DND-41 (cell line): ENCODE results near the gene RBMS3.

ENCODE experiments used
- ATAC-seq: fragments of 200-7000 bp; cut with Tn5 transposase; 3 replicates; pipeline ENCODE4 v1.9.1; 2021; ENCODE audit warnings: low read depth; ENCODE audit not compliant: insufficient read depth
- DNase-seq: peaks from one replicate; pipeline ENCODE4 v3.0.0-alpha.2; 2020
- H2AFZ ChIP-seq: 2 replicates; pipeline ENCODE4 v1.6.0; 2012; ENCODE audit warnings: low read depth, low read length
- H3K27ac ChIP-seq: 2 replicates; pipeline ENCODE4 v1.5.1; 2012; ENCODE audit warnings: low read length, inconsistent platforms
- H3K27me3 ChIP-seq: fragments of 200-600 bp; sonication (generic); 2 replicates; pipeline ENCODE4 v1.6.0; 2012; ENCODE audit warnings: low read length, mild to moderate bottlenecking, inconsistent platforms; ENCODE audit not compliant: insufficient read depth, poor library complexity
- H3K36me3 ChIP-seq: 2 replicates; pipeline ENCODE4 v1.5.1; 2012; ENCODE audit warnings: low read length, inconsistent platforms; ENCODE audit not compliant: insufficient read depth
- H3K4me1 ChIP-seq: 2 replicates; pipeline ENCODE4 v1.5.1; 2012; ENCODE audit warnings: mild to moderate bottlenecking, low read length; ENCODE audit not compliant: insufficient read depth
- H3K4me2 ChIP-seq: 2 replicates; pipeline ENCODE4 v1.6.0; 2012; ENCODE audit warnings: mild to moderate bottlenecking, moderate library complexity, low read length, inconsistent platforms; ENCODE audit not compliant: insufficient read depth
- H3K4me3 ChIP-seq, 2 experiments: fragments of 200-600 bp in 1 of 2; shearing (Covaris generic) in 1 of 2; 2 replicates each; pipeline ENCODE4 v1.5.1; 2012 to 2016; ENCODE audit warnings: inconsistent platforms in 2 of 2, low read length in 2 of 2, mild to moderate bottlenecking in 2 of 2, low read depth in 1 of 2, moderate library complexity in 1 of 2
- H3K79me2 ChIP-seq: 2 replicates; pipeline ENCODE4 v1.6.0; 2012; ENCODE audit warnings: low read length, inconsistent platforms; ENCODE audit not compliant: insufficient read depth
- H3K9ac ChIP-seq: 2 replicates; pipeline ENCODE4 v1.6.0; 2012; ENCODE audit warnings: low read depth, mild to moderate bottlenecking, inconsistent platforms, low read length, moderate library complexity
- H3K9me3 ChIP-seq: 2 replicates; pipeline ENCODE4 v1.5.1; 2012; ENCODE audit warnings: low read length, moderate library complexity, mild to moderate bottlenecking, inconsistent platforms; ENCODE audit not compliant: insufficient read depth, severe bottlenecking
- H4K20me1 ChIP-seq: 2 replicates; pipeline ENCODE4 v1.6.0; 2012; ENCODE audit warnings: low read length; ENCODE audit not compliant: insufficient read depth
- EZH2 ChIP-seq: IDR thresholded peaks from 3 replicates; pipeline ENCODE4 v1.6.1; 2012; ENCODE audit warnings: borderline replicate concordance, low read depth, mild to moderate bottlenecking, moderate library complexity, low read length, inconsistent platforms; ENCODE audit not compliant: severe bottlenecking
- TF ChIP-seq, protein P1 (sequence below): IDR thresholded peaks from 2 replicates; pipeline ENCODE4 v1.5.1; 2012; ENCODE audit warnings: borderline replicate concordance, low read length, moderate library complexity, mild to moderate bottlenecking; ENCODE audit not compliant: poor library complexity, severe bottlenecking; ENCODE audit errors: extremely low read depth

The RBMS3 gene

GRCh38 chr3:29746163-29746760, 465.4 kb downstream of the RBMS3 start:
- Histone ChIP-seq H4K20me1 (no peaks in the 10 kb centered on the region), H3K4me1 (no peaks in the 10 kb centered on the region), H2AFZ (no peak overlapping the region), H3K27me3 (no peaks in the 10 kb centered on the region), H3K36me3 (no peaks in the 10 kb centered on the region), H3K9ac (no peak overlapping the region), H3K79me2 (no peaks in the 10 kb centered on the region), H3K9me3 (no peaks in the 10 kb centered on the region), H3K4me2 (no peak overlapping the region), H3K4me3 (no peak overlapping the region), H3K27ac (no peak overlapping the region)
- no peak for ATAC-seq
- DNase-seq, result no peak
- TF ChIP-seq EZH2, result no peak
- TF ChIP-seq, protein P1, sequence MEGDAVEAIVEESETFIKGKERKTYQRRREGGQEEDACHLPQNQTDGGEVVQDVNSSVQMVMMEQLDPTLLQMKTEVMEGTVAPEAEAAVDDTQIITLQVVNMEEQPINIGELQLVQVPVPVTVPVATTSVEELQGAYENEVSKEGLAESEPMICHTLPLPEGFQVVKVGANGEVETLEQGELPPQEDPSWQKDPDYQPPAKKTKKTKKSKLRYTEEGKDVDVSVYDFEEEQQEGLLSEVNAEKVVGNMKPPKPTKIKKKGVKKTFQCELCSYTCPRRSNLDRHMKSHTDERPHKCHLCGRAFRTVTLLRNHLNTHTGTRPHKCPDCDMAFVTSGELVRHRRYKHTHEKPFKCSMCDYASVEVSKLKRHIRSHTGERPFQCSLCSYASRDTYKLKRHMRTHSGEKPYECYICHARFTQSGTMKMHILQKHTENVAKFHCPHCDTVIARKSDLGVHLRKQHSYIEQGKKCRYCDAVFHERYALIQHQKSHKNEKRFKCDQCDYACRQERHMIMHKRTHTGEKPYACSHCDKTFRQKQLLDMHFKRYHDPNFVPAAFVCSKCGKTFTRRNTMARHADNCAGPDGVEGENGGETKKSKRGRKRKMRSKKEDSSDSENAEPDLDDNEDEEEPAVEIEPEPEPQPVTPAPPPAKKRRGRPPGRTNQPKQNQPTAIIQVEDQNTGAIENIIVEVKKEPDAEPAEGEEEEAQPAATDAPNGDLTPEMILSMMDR, result no peak

GRCh38 chr3:29747991-29748390, 467.1 kb downstream of the RBMS3 start:
- H3K9ac ChIP-seq, result no peak overlapping the region
- DNase-seq, result no peak
- TF ChIP-seq, protein P1, result no peak
- TF ChIP-seq EZH2, result no peak
- no peak overlapping the region for H3K4me3 ChIP-seq
- no peaks in the 10 kb centered on the region for H3K27me3 ChIP-seq
- ATAC-seq, result no peak
- no peaks in the 10 kb centered on the region for H3K36me3 ChIP-seq
- no peak overlapping the region for H2AFZ ChIP-seq
- H4K20me1 ChIP-seq, result no peaks in the 10 kb centered on the region
- no peak overlapping the region for H3K27ac ChIP-seq
- H3K4me2 ChIP-seq, result no peak overlapping the region
- H3K9me3 ChIP-seq, result no peaks in the 10 kb centered on the region
- no peaks in the 10 kb centered on the region for H3K4me1 ChIP-seq
- H3K79me2 ChIP-seq, result no peaks in the 10 kb centered on the region

GRCh38 chr3:29751647-29752314, 470.9 kb downstream of the RBMS3 start:
- H3K4me2 ChIP-seq, result no peak overlapping the region
- no peaks in the 10 kb centered on the region for H4K20me1 ChIP-seq
- no peaks in the 10 kb centered on the region for H3K79me2 ChIP-seq
- ATAC-seq (no peak), DNase-seq (no peak)
- no peak overlapping the region for H2AFZ ChIP-seq
- no peaks in the 10 kb centered on the region for H3K4me1 ChIP-seq
- no peaks in the 10 kb centered on the region for H3K36me3 ChIP-seq
- no peaks in the 10 kb centered on the region for H3K27me3 ChIP-seq
- H3K4me3 ChIP-seq, result no peak overlapping the region
- no peak overlapping the region for H3K9ac ChIP-seq
- no peaks in the 10 kb centered on the region for H3K9me3 ChIP-seq
- H3K27ac ChIP-seq, result no peak overlapping the region
- TF ChIP-seq, protein P1, result no peak
- TF ChIP-seq EZH2, result no peak
